Duodenal mucosa (tissue), 2 donors: ENCODE results near the gene LINC01488.
A peak's percentile ranks its signal among the peaks of the same experiment; 100 is the strongest.

Source experiments
- H3K27ac ChIP-seq: one replicate; pipeline ENCODE4 v1.7.0; 2013; ENCODE audit warnings: low read depth, low read length
- H3K27me3 ChIP-seq, 2 donors: one replicate each; pipeline ENCODE4 v1.7.0; 2013; ENCODE audit warnings: low read length in 2 of 2, control low read depth in 1 of 2; ENCODE audit not compliant: insufficient read depth in 2 of 2, control insufficient read depth in 1 of 2
- H3K36me3 ChIP-seq, 2 donors: one replicate each; pipeline ENCODE4 v1.7.0; 2013; ENCODE audit warnings: low read length in 2 of 2, control low read depth in 1 of 2; ENCODE audit not compliant: insufficient read depth in 2 of 2, control insufficient read depth in 1 of 2
- H3K4me1 ChIP-seq, 2 donors: one replicate each; pipeline ENCODE4 v1.7.0; 2013; ENCODE audit warnings: low read length in 2 of 2, control low read depth in 1 of 2; ENCODE audit not compliant: insufficient read depth in 2 of 2, control insufficient read depth in 1 of 2
- H3K4me3 ChIP-seq, 2 donors: one replicate each; pipeline ENCODE4 v1.7.0; 2013; ENCODE audit warnings: low read length in 2 of 2, low read depth in 1 of 2
- H3K9ac ChIP-seq, 2 donors: one replicate each; pipeline ENCODE4 v1.7.0; 2013; ENCODE audit warnings: low read length in 2 of 2, low read depth in 1 of 2
- H3K9me3 ChIP-seq, 2 donors: one replicate each; pipeline ENCODE4 v1.7.0; 2013; ENCODE audit warnings: low read length in 2 of 2, control low read depth in 1 of 2; ENCODE audit not compliant: control insufficient read depth in 1 of 2

Gene LINC01488

GRCh38 chr11:69463995-69464960, 17.2 kb upstream of the LINC01488 start:
- peaks cover 4 to 5% of the 10 kb centered on the region in 2 donors for H3K9me3 ChIP-seq
- H3K4me1 ChIP-seq: peaks cover 40 to 51% of the 10 kb centered on the region in 2 donors
- no peaks in the 10 kb centered on the region for H3K36me3 ChIP-seq
- H3K9ac ChIP-seq: no peak overlapping the region
- H3K27ac ChIP-seq: no peak overlapping the region
- no peaks in the 10 kb centered on the region for H3K27me3 ChIP-seq
- no peak overlapping the region for H3K4me3 ChIP-seq

DNA sequence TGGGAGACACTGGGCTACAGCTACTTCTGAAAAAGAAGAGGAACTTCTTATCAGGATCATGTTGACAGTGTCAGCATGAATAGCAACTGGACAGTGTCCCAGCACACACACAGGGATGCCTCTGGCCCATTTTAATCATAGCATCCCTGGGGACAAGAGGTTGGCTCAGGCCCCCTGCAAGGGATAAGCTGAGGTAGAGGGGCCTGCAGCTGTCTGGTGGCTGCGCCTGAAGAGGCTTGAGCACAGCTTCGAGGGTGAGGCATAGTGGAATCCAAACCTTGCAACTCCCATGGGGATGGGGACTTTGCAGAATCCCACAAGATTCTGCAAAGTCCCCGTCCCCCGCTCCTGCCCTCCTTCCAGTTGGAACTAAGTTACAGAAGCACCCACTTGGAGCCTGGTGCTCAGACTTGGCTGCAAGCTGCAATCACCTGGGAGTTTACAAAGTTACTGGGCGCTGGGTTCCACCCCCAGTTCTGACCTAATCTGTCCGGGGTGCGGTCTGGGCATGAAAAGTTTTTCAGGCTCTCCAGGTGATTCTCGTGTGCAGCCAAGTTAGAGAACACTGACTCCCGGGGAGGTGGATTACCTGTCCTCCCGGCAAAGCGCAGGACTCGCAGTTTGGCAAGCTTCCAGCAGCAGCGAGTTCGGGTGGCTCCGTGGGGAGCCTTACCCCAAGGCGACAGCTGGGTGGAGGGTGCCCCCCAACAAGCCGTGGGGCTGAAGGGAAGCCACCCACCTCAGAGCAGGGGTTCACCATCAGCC, 16.0 kb upstream of the LINC01488 start:
- Histone ChIP-seq H3K27me3 (no peaks in the 10 kb centered on the region), H3K27ac (no peak overlapping the region), H3K4me1 (peaks cover 38 to 50% of the 10 kb centered on the region in 2 donors), H3K9ac (no peak overlapping the region), H3K4me3 (peak overlapping the region in 1 of 2 donors; percentile 23), H3K9me3 (peaks cover 4 to 5% of the 10 kb centered on the region in 2 donors), H3K36me3 (no peaks in the 10 kb centered on the region)

DNA sequence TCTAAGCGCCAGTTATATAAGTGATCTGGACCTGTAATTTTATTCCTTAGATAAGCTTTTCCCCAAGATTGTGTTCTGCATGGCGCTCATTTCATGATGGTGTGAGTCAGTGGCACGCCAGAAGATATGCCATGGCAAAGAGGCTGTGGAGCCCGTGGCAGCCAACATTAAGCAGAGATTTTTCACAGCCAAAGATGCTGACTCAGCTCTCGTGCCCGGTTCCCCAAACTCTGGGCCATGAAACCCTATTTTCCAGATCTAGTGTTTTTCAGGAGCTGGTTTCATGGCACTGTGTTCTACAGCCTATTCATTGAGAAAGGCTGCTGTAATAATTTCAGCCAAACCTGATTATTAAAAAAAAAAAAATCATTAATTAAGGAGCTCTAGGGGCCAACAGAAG, 15.4 kb upstream of the LINC01488 start:
- Histone ChIP-seq H3K4me1 (peaks cover 39 to 51% of the 10 kb centered on the region in 2 donors), H3K27ac (no peak overlapping the region), H3K9ac (no peak overlapping the region), H3K9me3 (no peaks in the 10 kb centered on the region), H3K4me3 (peak overlapping the region in 1 of 2 donors; percentile 23), H3K27me3 (no peaks in the 10 kb centered on the region), H3K36me3 (no peaks in the 10 kb centered on the region)

- H3K36me3 ChIP-seq: no peaks in the 10 kb centered on the region
- H3K27ac ChIP-seq: no peak overlapping the region
- H3K9ac ChIP-seq: no peak overlapping the region
- H3K9me3 ChIP-seq: no peaks in the 10 kb centered on the region
- H3K4me3 ChIP-seq: no peak overlapping the region
- peaks cover 39 to 51% of the 10 kb centered on the region in 2 donors for H3K4me1 ChIP-seq
- no peaks in the 10 kb centered on the region for H3K27me3 ChIP-seq
These were observed 14.3 kb upstream of the LINC01488 start for GRCh38 chr11:69467196-69467595.

GRCh38 chr11:69467646-69468045, 13.8 kb upstream of the LINC01488 start:
- Histone ChIP-seq H3K27ac (no peak overlapping the region), H3K27me3 (no peaks in the 10 kb centered on the region), H3K9ac (no peak overlapping the region), H3K9me3 (no peaks in the 10 kb centered on the region), H3K4me3 (no peak overlapping the region), H3K36me3 (no peaks in the 10 kb centered on the region), H3K4me1 (peaks cover 39 to 51% of the 10 kb centered on the region in 2 donors)

DNA sequence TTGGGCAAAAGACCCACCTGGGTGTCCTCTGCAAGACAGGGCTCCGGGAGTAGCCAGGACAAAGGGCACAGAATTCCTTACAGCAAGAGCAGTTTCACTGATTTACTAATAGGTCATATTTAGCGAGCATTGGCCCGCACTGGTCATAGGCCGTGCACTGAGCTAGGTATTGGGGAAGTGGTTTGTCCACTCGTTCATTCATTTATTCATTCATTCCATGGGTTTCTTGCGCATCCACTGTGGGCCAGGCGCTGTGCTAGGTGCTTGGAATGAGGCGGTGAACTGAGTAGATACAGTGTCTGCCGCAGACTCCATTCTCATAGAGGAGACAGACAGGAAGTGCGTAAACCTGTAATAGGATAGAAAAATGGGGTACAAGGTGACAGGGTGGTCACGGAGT, 13.2 kb upstream of the LINC01488 start:
- H3K9me3 ChIP-seq: no peaks in the 10 kb centered on the region
- H3K27me3 ChIP-seq: no peaks in the 10 kb centered on the region
- H3K4me3 ChIP-seq: no peak overlapping the region
- H3K4me1 ChIP-seq: peaks cover 39 to 45% of the 10 kb centered on the region in 2 donors
- no peak overlapping the region for H3K9ac ChIP-seq
- no peaks in the 10 kb centered on the region for H3K36me3 ChIP-seq
- H3K27ac ChIP-seq: no peak overlapping the region

- Histone ChIP-seq H3K9me3 (peaks cover 6 to 10% of the 10 kb centered on the region in 2 donors), H3K27me3 (no peaks in the 10 kb centered on the region), H3K4me1 (peaks cover 33 to 35% of the 10 kb centered on the region in 2 donors), H3K4me3 (no peak overlapping the region), H3K27ac (no peak overlapping the region), H3K9ac (no peak overlapping the region), H3K36me3 (no peaks in the 10 kb centered on the region)
These were observed 12.3 kb upstream of the LINC01488 start for GRCh38 chr11:69468911-69469885.

GRCh38 chr11:69470301-69470700, 11.2 kb upstream of the LINC01488 start:
- H3K4me1 ChIP-seq: peaks cover 25% of the 10 kb centered on the region in 2 donors

More at GRCh38 chr11:69470301-69470700, 11.2 kb upstream of the LINC01488 start:
- Histone ChIP-seq H3K36me3 (no peaks in the 10 kb centered on the region), H3K27ac (no peak overlapping the region), H3K9me3 (peaks cover 6 to 11% of the 10 kb centered on the region in 2 donors), H3K4me3 (peak overlapping the region in 1 of 2 donors; percentile 21), H3K27me3 (no peaks in the 10 kb centered on the region), H3K9ac (peak overlapping the region in 1 of 2 donors; percentile 11)
